ENCODE measurements around the gene EVI2B. TPM values are rescaled to one million over a fixed set of nuclear protein-coding genes. Genes with fewer than 3 reads are reported as not detected.

EVI2B gene
- total RNA-seq = 2.5 TPM

GRCh38 chr17:31313982-31314781 is at the start of gene EVI2B:
Gene EVI2B, minus strand, starts transcription at chr17:31314054. Its CDS starts 8,445 bp downstream, at chr17:31305609.

GRCh38 chr17:31321481-31321880 is 7.6 kb upstream of the EVI2B start, which contains the start of gene EVI2A:
Gene EVI2A, minus strand, starts transcription at chr17:31321622. Its CDS starts 2,609 bp downstream, at chr17:31319013.

GRCh38 chr17:31297090-31297489 is 16.8 kb downstream of the EVI2B start, which contains the start of gene OMG:
Gene OMG, minus strand, starts transcription at chr17:31297239. Its CDS starts 908 bp downstream, at chr17:31296331.

Other genes starting within 250 kb of the EVI2B start
- gene NF1, start 219.1 kb downstream of the EVI2B start, total RNA-seq = 171 TPM
- 3.0 TPM for gene OMG, start 16.8 kb downstream of the EVI2B start, total RNA-seq
- 2.3 TPM for gene EVI2A, start 7.6 kb upstream of the EVI2B start, total RNA-seq
- gene RAB11FIP4, start 77.6 kb upstream of the EVI2B start, total RNA-seq = 31.0 TPM